ENCODE data around the gene MRGPRX3.

MRGPRX3 gene

GRCh38 chr11:18151581-18151980 is 19.2 kb downstream of the MRGPRX3 start:
- TF ChIP-seq CTCF (IDR thresholded peaks at IDR 0.05; ENCODE audit: borderline replicate concordance, control extremely low read depth, extremely low read depth, insufficient read depth, missing control alignments): no peak
- in situ Hi-C loops (cut with MboI; ENCODE audit: low sequenced_read_pairs, unreplicated experiment): no loop called here
- DNase-seq (ENCODE audit: low spot score): no peak

DNA sequence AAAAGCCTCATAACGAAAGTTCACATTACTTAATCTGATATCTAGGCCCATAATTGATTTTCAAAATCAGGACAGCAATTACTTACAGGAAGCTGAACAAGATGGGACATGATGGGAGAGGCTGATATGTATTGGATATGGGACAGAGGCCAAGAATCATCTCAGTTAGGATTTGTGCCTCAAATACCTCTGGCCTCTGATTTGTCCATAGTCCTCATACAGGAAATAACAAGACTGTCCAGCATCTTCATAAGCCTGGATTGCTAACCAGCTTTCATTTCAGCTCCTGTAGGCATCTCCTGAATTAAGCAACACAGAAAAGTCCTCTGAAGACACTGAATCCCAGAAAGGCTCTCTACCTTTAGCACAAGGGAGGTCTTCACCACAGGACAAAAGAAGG is 36.0 kb downstream of the MRGPRX3 start:
- TF ChIP-seq CTCF (IDR thresholded peaks at IDR 0.05; ENCODE audit: borderline replicate concordance, control extremely low read depth, extremely low read depth, insufficient read depth, missing control alignments): no peak
- DNase-seq (ENCODE audit: low spot score): no peak
- in situ Hi-C loops (cut with MboI; ENCODE audit: low sequenced_read_pairs, unreplicated experiment): no loop called here

DNA sequence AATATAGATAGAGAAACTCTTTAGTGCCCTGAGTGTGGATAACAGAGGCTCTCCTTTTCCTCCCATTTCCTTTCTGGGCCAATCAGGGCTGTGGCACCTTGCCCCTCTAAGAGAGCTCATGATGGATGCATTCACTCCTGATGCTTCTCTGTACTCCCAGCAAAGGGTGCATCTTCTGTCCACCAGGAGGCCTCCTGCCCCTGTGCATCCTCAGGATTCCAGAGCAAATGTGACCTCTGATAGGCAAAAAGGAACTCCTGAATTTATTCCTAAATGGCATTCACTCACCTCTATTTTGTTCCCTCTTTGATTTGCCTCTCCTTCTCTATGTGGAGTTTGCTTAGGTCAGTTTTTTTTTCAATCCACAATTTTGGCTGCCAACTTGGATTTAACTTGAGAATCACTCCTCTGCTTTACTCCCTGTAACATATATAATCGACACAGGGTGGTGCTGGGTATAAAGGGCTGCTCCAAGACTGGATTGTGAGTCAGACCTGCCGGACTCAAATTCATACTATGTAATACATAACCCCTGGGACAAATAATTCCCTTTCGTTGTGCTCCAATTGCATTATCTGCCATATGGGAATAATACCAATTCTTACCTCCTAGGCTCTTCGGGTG is 39.1 kb downstream of the MRGPRX3 start:
- TF ChIP-seq CTCF (IDR thresholded peaks at IDR 0.05; ENCODE audit: borderline replicate concordance, control extremely low read depth, extremely low read depth, insufficient read depth, missing control alignments): peak; percentile 58
- in situ Hi-C loops (cut with MboI; ENCODE audit: low sequenced_read_pairs, unreplicated experiment): no loop called here
- DNase-seq (ENCODE audit: low spot score): peak; percentile 32

GRCh38 chr11:18172666-18173065 is 40.3 kb downstream of the MRGPRX3 start, which contains the start of gene MRGPRX4:
Gene MRGPRX4, plus strand, starts transcription at chr11:18172837. Its CDS starts 420 bp downstream, at chr11:18173257.
- no peak for TF ChIP-seq CTCF (IDR thresholded peaks at IDR 0.05; ENCODE audit: borderline replicate concordance, control extremely low read depth, extremely low read depth, insufficient read depth, missing control alignments)
- no peak for DNase-seq (ENCODE audit: low spot score)
- in situ Hi-C loops (cut with MboI; ENCODE audit: low sequenced_read_pairs, unreplicated experiment): no loop called here

DNA sequence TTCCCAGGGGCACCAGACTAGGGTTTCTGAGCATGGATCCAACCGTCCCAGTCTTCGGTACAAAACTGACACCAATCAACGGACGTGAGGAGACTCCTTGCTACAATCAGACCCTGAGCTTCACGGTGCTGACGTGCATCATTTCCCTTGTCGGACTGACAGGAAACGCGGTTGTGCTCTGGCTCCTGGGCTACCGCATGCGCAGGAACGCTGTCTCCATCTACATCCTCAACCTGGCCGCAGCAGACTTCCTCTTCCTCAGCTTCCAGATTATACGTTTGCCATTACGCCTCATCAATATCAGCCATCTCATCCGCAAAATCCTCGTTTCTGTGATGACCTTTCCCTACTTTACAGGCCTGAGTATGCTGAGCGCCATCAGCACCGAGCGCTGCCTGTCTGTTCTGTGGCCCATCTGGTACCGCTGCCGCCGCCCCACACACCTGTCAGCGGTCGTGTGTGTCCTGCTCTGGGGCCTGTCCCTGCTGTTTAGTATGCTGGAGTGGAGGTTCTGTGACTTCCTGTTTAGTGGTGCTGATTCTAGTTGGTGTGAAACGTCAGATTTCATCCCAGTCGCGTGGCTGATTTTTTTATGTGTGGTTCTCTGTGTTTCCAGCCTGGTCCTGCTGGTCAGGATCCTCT is 41.0 kb downstream of the MRGPRX3 start:
- TF ChIP-seq CTCF (IDR thresholded peaks at IDR 0.05; ENCODE audit: borderline replicate concordance, control extremely low read depth, extremely low read depth, insufficient read depth, missing control alignments): no peak
- no peak for DNase-seq (ENCODE audit: low spot score)
- in situ Hi-C loops (cut with MboI; ENCODE audit: low sequenced_read_pairs, unreplicated experiment): no loop called here

All from GM13976 (cell line).